Left lung (tissue), 10 donors: ENCODE measurements around the gene PCMT1. TPM values are rescaled to one million over a fixed set of nuclear protein-coding genes. Genes with fewer than 3 reads are reported as not detected.

ENCODE experiments used
- ATAC-seq: fragments of 200-7000 bp; cut with Tn5 transposase; one replicate; pipeline ENCODE4 v1.9.1; 2020; ENCODE audit warnings: moderate library complexity
- DNase-seq, 4 donors: peaks; one replicate each; pipeline ENCODE4 v3.0.0-alpha.2; 2013 to 2020
- H3K27ac ChIP-seq, 2 donors: fragments of 200-600 bp; sonication (generic) in 1 of 2; one replicate each; pipeline versions ENCODE4 v1.5.0 to v1.8.0; 2020 to 2021
- H3K27me3 ChIP-seq, 2 donors: fragments of 200-600 bp; sonication (generic) in 1 of 2; one replicate each; pipeline versions ENCODE4 v1.5.0 to v1.8.0; 2020 to 2021
- H3K36me3 ChIP-seq, 2 donors: fragments of 200-600 bp; sonication (generic) in 1 of 2; one replicate each; pipeline versions ENCODE4 v1.5.0 to v1.8.0; 2020 to 2021
- H3K4me1 ChIP-seq, 2 donors: fragments of 200-600 bp; one replicate each; pipeline ENCODE4 v1.8.0; 2021
- H3K4me3 ChIP-seq, 2 donors: fragments of 200-600 bp; sonication (generic) in 1 of 2; one replicate each; pipeline versions ENCODE4 v1.5.0 to v1.8.0; 2020 to 2021; ENCODE audit warnings: mild to moderate bottlenecking in 1 of 2
- H3K9me3 ChIP-seq, 2 donors: fragments of 200-600 bp; sonication (generic) in 1 of 2; one replicate each; pipeline versions ENCODE4 v1.5.0 to v1.8.0; 2020 to 2021
- CTCF ChIP-seq, 2 donors: fragments of 200-600 bp; sonication (generic) in 1 of 2; IDR thresholded peaks; one replicate each; pipeline versions ENCODE4 v1.5.0 to v1.8.0; 2021; ENCODE audit warnings: antibody characterized with exemption in 2 of 2
- intact Hi-C, 2 donors: fragments of 100-400 bp; cut with DNase I; formaldehyde crosslinking; loops; one replicate each; pipeline versions ENCODE4 v1.11.2 to v1.14.2; 2022
- polyA plus RNA-seq, 6 donors: library from polyadenylated mRNA; unstranded; fragments of 120-200 nt; gene quantifications; one replicate each; pipeline ENCODE4 v1.2.1, GENCODE V29; 2013; ENCODE audit not compliant: insufficient read length in 6 of 6
- total RNA-seq, 2 donors: library from RNA; stranded (reverse); fragmentation: NEBNext Ultra II Directional; extraction: Animal tissue kit (Norgen Biotek cat#: 25700); gene quantifications; one replicate each; pipeline ENCODE4 v1.2.1, GENCODE V29; 2021
- donor health status: DM: no; HTN: yes; CAD: no.
- donor health status: DM: no; HTN: no; CAD: no.

The PCMT1 gene
- total and polyA plus RNA-seq, 8 donors, result 61.8 to 87.4 (median 80.3) TPM

DNA sequence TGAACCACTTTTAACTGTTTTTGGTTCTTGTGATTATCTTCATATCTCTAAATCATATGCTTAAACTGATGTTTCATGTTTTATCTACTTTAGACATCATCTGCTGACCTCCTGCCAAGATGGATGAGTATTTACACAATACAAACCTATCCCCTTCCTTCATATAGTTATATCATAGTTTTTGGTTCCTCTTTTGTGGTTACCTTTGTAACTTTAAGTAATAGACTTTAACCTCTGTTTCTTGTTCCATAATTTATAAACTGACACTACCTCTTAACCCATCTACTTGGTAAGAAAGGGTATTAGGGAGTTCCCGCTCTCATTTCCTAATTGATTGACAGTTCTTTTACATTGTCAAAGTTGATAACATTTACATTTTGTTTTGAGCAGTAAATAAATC is 11.9 kb downstream of the PCMT1 start:
- no peaks in the 10 kb centered on the region for H3K9me3 ChIP-seq
- no peak for TF ChIP-seq CTCF (IDR thresholded peaks at IDR 0.05)
- intact Hi-C loops, result no loop called here
- peak overlapping the region in 1 of 2 donors; percentile 46 for H3K27ac ChIP-seq
- H3K36me3 ChIP-seq, result peaks cover 0 to 23% of the 10 kb centered on the region in 2 donors
- H3K4me1 ChIP-seq, result peaks cover 2 to 34% of the 10 kb centered on the region in 2 donors
- ATAC-seq (no peak), DNase-seq (no peak)
- no peak overlapping the region for H3K4me3 ChIP-seq
- no peaks in the 10 kb centered on the region for H3K27me3 ChIP-seq

DNA sequence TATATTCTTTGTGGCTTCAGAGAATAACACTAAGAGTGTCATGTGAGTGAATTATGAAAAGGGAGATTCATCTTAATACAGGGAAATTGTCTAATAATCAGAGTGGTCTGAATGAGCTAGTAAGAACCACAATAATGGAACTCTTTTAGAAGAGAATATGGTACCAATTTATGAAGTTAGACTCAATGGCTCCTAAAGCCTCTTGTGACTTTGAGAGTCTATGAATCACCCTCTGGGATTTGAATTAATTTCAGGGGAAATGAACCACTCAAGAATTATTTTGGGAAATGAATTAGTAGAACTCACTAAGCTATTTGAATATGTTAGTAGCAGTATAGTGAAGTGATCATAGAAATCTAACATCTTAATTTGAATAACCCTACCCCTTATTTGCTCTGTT is 14.3 kb downstream of the PCMT1 start:
- H3K27ac ChIP-seq, result no peak overlapping the region
- no peaks in the 10 kb centered on the region for H3K27me3 ChIP-seq
- intact Hi-C loops, result no loop called here
- H3K9me3 ChIP-seq, result no peaks in the 10 kb centered on the region
- H3K4me1 ChIP-seq, result peaks cover 5 to 34% of the 10 kb centered on the region in 2 donors
- H3K36me3 ChIP-seq, result peaks cover 0 to 33% of the 10 kb centered on the region in 2 donors
- no peak for TF ChIP-seq CTCF (IDR thresholded peaks at IDR 0.05)
- DNase-seq, result no peak
- peak; percentile 41 for ATAC-seq
- H3K4me3 ChIP-seq, result no peak overlapping the region

GRCh38 chr6:149766156-149766769 is 16.7 kb downstream of the PCMT1 start:
- peaks cover 0 to 29% of the 10 kb centered on the region in 2 donors for H3K36me3 ChIP-seq

DNA sequence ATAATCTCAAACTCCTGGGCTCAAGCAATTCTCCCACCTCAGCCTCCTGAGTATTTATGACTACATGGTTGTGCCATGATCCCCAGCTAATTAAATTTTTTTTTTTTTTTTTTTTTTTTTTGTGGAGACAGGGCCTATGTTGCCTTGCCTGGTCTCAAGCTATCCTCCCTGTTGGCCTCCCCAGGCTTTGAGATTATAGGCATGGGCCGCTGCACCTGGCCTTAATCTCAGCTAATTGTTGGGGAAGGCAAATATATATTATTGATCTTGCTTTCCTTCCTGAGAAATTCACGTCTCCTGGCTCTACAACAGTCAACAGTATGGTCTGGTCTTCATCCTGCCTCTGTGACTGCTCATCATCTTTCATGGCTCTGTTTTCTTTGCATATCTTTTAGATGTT is 20.1 kb downstream of the PCMT1 start:
- no peaks in the 10 kb centered on the region for H3K27me3 ChIP-seq
- no peak for TF ChIP-seq CTCF (IDR thresholded peaks at IDR 0.05)
- H3K4me1 ChIP-seq, result peaks cover 5 to 11% of the 10 kb centered on the region in 2 donors
- DNase-seq, result no peak
- intact Hi-C loops, result no loop called here
- ATAC-seq, result no peak
- H3K36me3 ChIP-seq, result peaks cover 0 to 63% of the 10 kb centered on the region in 2 donors
- H3K9me3 ChIP-seq, result no peaks in the 10 kb centered on the region
- H3K4me3 ChIP-seq, result no peak overlapping the region
- H3K27ac ChIP-seq, result no peak overlapping the region

More at GRCh38 chr6:149766156-149766769, 16.7 kb downstream of the PCMT1 start:
- ATAC-seq, result peak; percentile 34
- Histone ChIP-seq H3K4me1 (peaks cover 5 to 21% of the 10 kb centered on the region in 2 donors), H3K27me3 (no peaks in the 10 kb centered on the region), H3K4me3 (no peak overlapping the region), H3K9me3 (no peaks in the 10 kb centered on the region), H3K27ac (peak overlapping the region in 1 of 2 donors; percentile 2)
- intact Hi-C loops, result no loop called here
- TF ChIP-seq CTCF (IDR thresholded peaks at IDR 0.05), result no peak
- DNase-seq, result peak in 1 of 4 donors; percentile 49

DNA sequence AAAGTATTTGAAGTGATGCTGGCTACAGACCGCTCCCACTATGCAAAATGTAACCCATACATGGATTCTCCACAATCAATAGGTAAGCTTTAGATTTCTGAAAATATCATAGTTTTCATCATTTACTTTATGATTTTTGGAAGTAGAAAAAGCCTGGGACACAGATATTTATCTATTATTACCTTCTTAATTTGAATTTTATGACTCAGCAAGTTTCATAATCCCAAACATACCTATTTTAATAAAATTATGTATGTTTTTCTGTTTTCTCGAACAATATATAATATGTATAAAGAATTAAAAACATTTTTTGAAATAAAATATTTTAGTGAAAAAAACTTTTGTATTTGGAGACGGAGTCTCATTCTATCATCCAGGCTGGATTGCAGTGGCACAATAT is 21.6 kb downstream of the PCMT1 start:
- no peaks in the 10 kb centered on the region for H3K27me3 ChIP-seq
- peaks cover 0 to 71% of the 10 kb centered on the region in 2 donors for H3K36me3 ChIP-seq
- H3K27ac ChIP-seq, result no peak overlapping the region

More for the DNA sequence above, 21.6 kb downstream of the PCMT1 start:
- ATAC-seq (no peak), DNase-seq (no peak)
- Histone ChIP-seq H3K4me1 (peaks cover 5 to 11% of the 10 kb centered on the region in 2 donors), H3K4me3 (no peak overlapping the region), H3K9me3 (no peaks in the 10 kb centered on the region)
- no peak for TF ChIP-seq CTCF (IDR thresholded peaks at IDR 0.05)
- intact Hi-C loops, result no loop called here
